Activated naive CD8-positive, alpha-beta T cell treated with anti-CD3 and anti-CD28 coated beads, Interleukin-2, amount 50 U/mL, for 24 hours (primary cell): Measurements from ENCODE around the gene ZDHHC12.

Experiments used
- ATAC-seq: fragments of 150-1000 bp; cut with Tn5 transposase; one replicate; pipeline ENCODE4 v1.10.0; 2021
- DNase-seq: peaks from one replicate; pipeline ENCODE4 v3.0.0; 2021
- H3K27ac Mint-ChIP-seq: one replicate; pipeline ENCODE4 v1.8.0; 2021; ENCODE audit warnings: mild to moderate bottlenecking, mixed read lengths
- H3K27me3 Mint-ChIP-seq: one replicate; pipeline ENCODE4 v1.8.0; 2021; ENCODE audit warnings: mixed read lengths
- H3K36me3 Mint-ChIP-seq: one replicate; pipeline ENCODE4 v1.8.0; 2021; ENCODE audit warnings: low read depth, mixed read lengths
- H3K4me1 Mint-ChIP-seq: one replicate; pipeline ENCODE4 v1.8.0; 2021; ENCODE audit warnings: mixed read lengths
- H3K4me3 Mint-ChIP-seq: one replicate; pipeline ENCODE4 v1.8.0; 2021; ENCODE audit warnings: mild to moderate bottlenecking, moderate library complexity, mixed read lengths
- H3K9me3 Mint-ChIP-seq: one replicate; pipeline ENCODE4 v1.8.0; 2021; ENCODE audit warnings: mixed read lengths

The ZDHHC12 gene

DNA sequence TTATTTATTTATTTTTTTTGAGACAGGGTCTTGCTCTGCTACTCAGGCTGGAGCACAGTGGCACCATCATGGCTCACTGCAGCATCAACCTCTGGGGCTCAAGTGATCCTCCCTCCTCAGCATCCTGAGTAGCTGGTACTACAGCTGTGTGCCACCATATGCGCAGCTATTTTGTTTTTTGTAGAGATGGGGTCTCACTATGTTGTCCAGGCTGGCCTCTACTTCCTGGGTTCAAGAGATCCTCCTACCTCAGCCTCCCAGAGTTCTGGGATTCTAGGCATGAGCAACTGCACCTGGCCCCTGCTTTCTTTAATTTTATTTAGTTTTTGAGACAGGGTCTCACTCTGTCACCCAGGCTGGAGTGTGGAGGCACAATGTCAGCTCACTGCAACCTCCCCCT is 19.5 kb upstream of the ZDHHC12 start:
- no peaks in the 10 kb centered on the region for H3K36me3 Mint-ChIP-seq
- H3K27me3 Mint-ChIP-seq: no peaks in the 10 kb centered on the region
- H3K4me3 Mint-ChIP-seq: no peak overlapping the region

DNA sequence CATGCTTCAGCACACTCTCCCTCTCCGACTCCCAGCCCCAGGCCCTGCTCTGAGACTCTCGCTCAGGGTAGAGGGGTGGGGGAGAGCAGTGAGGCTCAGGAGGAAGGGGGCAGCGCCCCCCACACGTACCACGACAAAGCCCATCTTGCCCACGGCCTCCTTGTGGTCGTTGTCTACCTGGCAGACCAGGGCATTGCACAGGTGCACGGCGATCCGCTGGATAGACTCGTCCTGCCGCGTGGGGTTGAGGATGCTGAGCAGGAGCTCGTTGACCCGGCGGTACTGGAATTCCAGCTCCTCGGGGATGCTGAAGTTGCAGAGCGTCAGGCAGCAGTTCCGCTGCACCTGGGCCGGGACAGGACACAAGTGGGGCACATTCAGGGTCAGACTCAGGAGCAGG is 18.5 kb upstream of the ZDHHC12 start:
- no peak overlapping the region for H3K27ac Mint-ChIP-seq
- H3K27me3 Mint-ChIP-seq: no peaks in the 10 kb centered on the region
- no peak for ATAC-seq
- no peaks in the 10 kb centered on the region for H3K9me3 Mint-ChIP-seq
- DNase-seq: no peak
- peaks cover under 1% of the 10 kb centered on the region for H3K36me3 Mint-ChIP-seq
- H3K4me3 Mint-ChIP-seq: no peak overlapping the region
- no peaks in the 10 kb centered on the region for H3K4me1 Mint-ChIP-seq

More for the DNA sequence above, 19.5 kb upstream of the ZDHHC12 start:
- ATAC-seq (no peak), DNase-seq (no peak)
- H3K27ac Mint-ChIP-seq: no peak overlapping the region
- H3K4me1 Mint-ChIP-seq: no peaks in the 10 kb centered on the region
- H3K9me3 Mint-ChIP-seq: no peaks in the 10 kb centered on the region

DNA sequence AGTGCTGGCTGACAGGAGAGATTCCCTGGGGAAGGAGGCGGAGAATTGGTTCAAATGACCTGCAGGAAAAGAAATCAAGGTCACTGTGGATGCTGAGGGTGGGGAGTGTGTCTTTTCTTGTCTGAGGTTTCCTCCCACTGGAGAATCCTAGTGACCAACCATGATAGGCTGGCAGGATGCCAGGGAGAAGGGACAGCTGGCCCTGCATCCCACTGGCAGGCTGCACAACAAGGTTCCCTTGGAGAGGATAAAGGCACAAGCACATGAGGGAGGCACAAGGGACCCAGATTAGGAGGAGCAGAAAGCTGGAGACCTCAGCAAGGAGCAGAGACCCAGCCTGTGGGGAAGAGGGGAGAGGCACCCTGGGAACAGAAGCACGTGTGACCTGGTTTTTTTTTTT is 11.4 kb upstream of the ZDHHC12 start:
- H3K27ac Mint-ChIP-seq: no peak overlapping the region

DNA sequence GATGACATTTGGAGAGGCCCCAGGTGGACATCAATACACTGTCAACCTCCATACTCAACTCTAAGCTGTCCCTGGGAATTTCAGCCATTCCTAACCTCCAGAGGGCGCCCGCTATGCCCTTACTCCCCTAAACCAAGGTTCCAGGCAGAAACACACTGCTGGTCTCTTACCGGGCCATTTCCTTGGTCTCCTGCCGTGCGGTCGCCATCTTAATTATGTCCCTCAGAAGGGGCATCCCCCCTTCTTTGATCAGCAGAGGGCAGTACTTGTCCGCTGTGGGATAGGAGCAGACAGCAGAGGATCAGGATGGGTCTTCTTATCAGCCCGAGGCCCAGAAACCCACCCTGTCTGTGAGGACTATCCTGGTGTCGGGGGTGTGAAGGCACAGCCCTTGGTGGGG is 9.3 kb upstream of the ZDHHC12 start:
- H3K27ac Mint-ChIP-seq: peak overlapping the region; percentile 44
- peak; percentile 23 for DNase-seq
- ATAC-seq: peak; percentile 31
- no peaks in the 10 kb centered on the region for H3K27me3 Mint-ChIP-seq
- no peaks in the 10 kb centered on the region for H3K9me3 Mint-ChIP-seq
- H3K4me1 Mint-ChIP-seq: peaks cover 5% of the 10 kb centered on the region
- H3K4me3 Mint-ChIP-seq: no peak overlapping the region
- H3K36me3 Mint-ChIP-seq: peaks cover 6% of the 10 kb centered on the region

More for the DNA sequence above, 11.4 kb upstream of the ZDHHC12 start:
- ATAC-seq (no peak), DNase-seq (no peak)
- Mint-ChIP-seq H3K9me3 (no peaks in the 10 kb centered on the region), H3K4me3 (no peak overlapping the region), H3K36me3 (peaks cover 6% of the 10 kb centered on the region), H3K4me1 (peaks cover 5% of the 10 kb centered on the region), H3K27me3 (no peaks in the 10 kb centered on the region)

DNA sequence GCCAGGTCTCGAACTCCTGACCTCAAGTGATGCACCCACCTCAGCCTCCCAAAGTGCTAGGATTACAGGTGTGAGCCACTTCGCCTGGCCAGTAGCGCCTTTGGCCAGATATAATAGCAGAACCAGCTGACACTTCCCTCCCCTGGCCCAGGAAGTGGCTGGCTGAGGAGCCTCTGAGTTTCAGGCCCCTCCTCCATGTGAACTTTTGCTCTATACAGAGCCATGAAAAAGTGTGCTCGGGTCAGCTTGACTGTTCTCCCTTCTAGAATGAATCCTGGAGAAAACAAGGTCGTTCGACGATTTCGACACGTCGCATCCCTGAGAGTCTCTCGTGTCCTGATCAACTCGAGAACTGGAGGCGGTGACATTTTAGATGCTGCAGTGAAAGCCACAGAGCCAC is 8.6 kb upstream of the ZDHHC12 start:
- peak overlapping the region; percentile 46 for H3K27ac Mint-ChIP-seq
- H3K27me3 Mint-ChIP-seq: no peaks in the 10 kb centered on the region
- H3K4me3 Mint-ChIP-seq: no peak overlapping the region
- no peaks in the 10 kb centered on the region for H3K9me3 Mint-ChIP-seq
- peaks cover 6% of the 10 kb centered on the region for H3K36me3 Mint-ChIP-seq
- DNase-seq (no peak), ATAC-seq (no peak)
- peaks cover 10% of the 10 kb centered on the region for H3K4me1 Mint-ChIP-seq

DNA sequence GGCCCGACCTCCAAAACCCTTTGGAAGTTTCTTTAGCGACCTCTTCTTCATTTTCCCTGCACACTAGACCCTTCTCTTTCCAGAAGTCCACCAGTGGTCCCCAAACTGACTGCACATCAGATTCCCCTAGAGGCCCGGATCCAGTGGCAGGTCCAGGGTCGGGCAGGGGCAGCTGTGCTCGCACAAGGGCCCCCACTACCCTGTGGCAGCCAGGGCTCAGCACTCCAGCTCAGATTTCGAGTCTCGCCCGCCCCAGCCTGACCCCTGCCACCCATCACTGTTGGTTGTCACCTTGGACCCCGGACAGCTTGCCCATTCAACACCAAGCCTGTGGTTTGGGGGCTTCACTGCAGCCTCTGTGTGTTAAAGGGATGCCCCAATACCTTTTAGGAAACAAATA is 7.8 kb upstream of the ZDHHC12 start:
- Mint-ChIP-seq H3K36me3 (peaks cover 2% of the 10 kb centered on the region), H3K27ac (no peak overlapping the region), H3K27me3 (no peaks in the 10 kb centered on the region), H3K9me3 (no peaks in the 10 kb centered on the region), H3K4me3 (no peak overlapping the region), H3K4me1 (peaks cover 18% of the 10 kb centered on the region)
- DNase-seq (no peak), ATAC-seq (no peak)

DNA sequence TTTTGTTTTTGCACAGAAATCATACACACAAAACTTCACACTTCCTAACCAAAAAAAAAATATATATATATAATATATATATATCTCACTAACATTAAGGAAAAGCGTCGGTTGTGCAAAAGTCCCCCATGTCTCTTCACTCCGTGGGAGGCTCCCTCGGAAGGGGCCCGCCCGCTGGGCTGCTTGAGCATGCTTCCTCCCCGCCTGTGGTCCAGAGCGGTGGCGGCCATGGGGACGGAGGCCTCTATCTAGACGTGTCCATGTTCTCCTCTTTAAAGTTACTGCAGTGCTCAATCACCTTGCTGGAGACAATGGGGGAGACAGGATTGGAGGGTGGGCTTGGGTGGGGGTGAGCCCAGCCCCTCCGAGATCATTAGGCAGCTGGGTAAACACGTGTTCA is 7.2 kb upstream of the ZDHHC12 start:
- Mint-ChIP-seq H3K4me3 (no peak overlapping the region), H3K27ac (no peak overlapping the region), H3K27me3 (no peaks in the 10 kb centered on the region), H3K4me1 (peaks cover 20% of the 10 kb centered on the region), H3K36me3 (peaks cover 2% of the 10 kb centered on the region), H3K9me3 (no peaks in the 10 kb centered on the region)
- no peak for DNase-seq
- no peak for ATAC-seq

DNA sequence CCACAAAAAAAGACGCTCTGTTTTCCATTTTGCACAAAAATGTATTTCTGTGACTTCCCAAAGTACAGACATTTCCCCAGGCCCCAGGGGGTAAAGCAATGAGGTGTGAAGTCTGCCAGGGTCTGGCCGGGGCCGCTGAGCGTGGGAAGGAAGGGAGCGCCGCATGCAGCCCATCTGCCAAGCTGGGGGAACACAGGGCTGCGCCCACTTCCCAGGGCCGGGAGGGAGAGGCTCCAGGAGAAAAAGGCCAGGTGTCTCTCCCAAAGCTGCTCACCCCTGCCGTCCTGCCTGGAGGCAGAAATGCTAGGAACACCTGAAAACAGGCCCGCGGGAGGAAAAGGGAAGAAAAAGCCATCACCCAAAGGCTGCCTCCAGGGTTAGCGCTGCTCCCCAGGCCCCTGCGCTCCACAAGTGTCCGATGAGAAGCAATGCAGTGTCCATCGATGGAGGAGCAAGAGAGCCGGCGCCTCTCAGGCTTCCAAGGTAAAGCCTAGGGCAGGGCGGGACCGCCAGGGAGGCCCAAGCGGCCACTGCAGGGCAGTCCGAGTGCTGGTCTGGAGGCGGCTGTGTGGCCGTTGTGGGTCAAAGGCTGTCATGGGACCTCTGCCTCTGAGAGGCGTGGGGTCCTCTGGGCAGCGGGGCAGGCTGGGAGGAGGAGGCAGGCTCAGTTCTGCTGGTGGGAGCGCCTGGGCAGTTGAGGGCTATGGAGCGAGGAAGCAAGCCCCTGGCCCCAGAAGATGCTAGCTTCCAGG is 6.0 kb upstream of the ZDHHC12 start:
- H3K4me1 Mint-ChIP-seq: peaks cover 29% of the 10 kb centered on the region
- H3K27ac Mint-ChIP-seq: no peak overlapping the region
- DNase-seq: no peak
- no peaks in the 10 kb centered on the region for H3K9me3 Mint-ChIP-seq
- no peak overlapping the region for H3K4me3 Mint-ChIP-seq
- H3K36me3 Mint-ChIP-seq: no peaks in the 10 kb centered on the region
- no peaks in the 10 kb centered on the region for H3K27me3 Mint-ChIP-seq
- no peak for ATAC-seq

DNA sequence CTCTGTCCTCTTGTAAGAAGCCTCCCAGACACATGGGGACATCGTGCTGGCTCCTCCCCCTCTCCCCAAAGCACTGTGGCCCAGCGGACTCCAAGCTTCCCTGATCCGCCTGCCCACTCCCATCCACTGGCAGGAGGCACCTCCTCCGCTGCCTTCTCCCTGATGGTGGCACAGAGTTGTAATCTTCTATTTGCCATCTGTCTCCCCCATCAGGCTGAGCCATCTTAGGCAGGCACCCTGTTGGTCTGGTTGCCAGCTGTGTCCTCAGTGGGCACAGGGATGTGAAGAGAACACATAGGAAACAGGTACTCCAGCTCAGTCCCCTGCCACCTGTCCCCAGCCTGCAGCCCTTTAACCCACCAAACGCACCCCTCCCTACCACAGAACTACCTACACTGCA is 5.4 kb upstream of the ZDHHC12 start:
- Mint-ChIP-seq H3K27me3 (no peaks in the 10 kb centered on the region), H3K9me3 (no peaks in the 10 kb centered on the region), H3K36me3 (no peaks in the 10 kb centered on the region), H3K4me1 (peaks cover 36% of the 10 kb centered on the region), H3K4me3 (no peak overlapping the region), H3K27ac (no peak overlapping the region)
- ATAC-seq (no peak), DNase-seq (no peak)

DNA sequence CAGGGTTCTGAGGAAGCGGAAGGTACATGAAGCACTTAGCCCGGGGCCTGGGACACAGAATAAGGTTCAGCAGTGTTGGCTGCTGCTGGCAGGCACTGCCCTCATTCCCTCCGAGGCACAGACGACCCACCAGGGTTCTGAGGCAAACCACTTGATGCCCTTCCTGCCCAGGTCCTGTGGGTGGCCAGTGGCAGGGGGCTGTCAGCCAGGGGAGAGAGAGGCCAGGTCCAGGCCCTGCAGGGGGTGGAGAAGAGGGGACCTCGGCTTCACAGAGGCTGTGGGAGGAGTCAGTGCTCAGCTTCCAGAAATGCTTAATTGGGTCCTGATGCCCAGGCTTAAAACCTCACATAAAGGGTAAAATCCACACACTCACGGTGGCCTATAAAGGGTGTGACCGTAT is 4.4 kb upstream of the ZDHHC12 start:
- no peak overlapping the region for H3K27ac Mint-ChIP-seq
- DNase-seq: no peak
- H3K4me3 Mint-ChIP-seq: no peak overlapping the region
- peaks cover 38% of the 10 kb centered on the region for H3K4me1 Mint-ChIP-seq
- no peaks in the 10 kb centered on the region for H3K27me3 Mint-ChIP-seq
- H3K36me3 Mint-ChIP-seq: no peaks in the 10 kb centered on the region
- ATAC-seq: no peak
- no peaks in the 10 kb centered on the region for H3K9me3 Mint-ChIP-seq

DNA sequence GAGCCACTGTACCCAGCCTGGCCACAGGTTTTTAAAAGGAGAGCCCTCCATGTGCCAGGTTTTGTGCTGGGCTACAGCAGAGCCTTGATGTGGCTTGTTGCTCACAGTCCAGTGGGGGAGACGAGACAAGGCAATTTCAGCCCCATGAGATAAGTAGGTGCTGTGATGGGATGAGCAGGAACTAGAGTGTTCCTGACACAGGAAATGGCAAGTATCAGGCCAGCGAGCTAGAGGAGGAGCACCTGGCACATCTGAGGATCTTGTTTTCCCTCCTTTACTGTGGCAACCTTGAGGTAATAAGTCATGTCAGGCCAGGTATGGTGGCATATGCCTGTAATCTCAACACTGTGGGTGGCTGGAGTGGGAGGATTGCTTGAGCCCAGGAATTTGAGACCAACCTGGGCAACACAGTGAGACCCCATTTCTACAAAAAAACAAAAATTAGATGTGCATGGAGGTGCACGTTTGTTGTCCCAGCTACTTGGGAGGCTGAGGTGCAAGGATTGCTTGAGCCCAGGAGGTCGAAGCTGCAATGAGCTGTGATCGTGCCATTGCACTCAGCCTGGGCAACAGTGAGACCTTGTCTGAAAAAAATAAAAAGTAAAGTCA is 3.8 kb upstream of the ZDHHC12 start:
- H3K27ac Mint-ChIP-seq: no peak overlapping the region
- H3K4me1 Mint-ChIP-seq: peaks cover 39% of the 10 kb centered on the region
- no peak for ATAC-seq
- H3K9me3 Mint-ChIP-seq: no peaks in the 10 kb centered on the region
- DNase-seq: no peak
- H3K27me3 Mint-ChIP-seq: no peaks in the 10 kb centered on the region
- no peaks in the 10 kb centered on the region for H3K36me3 Mint-ChIP-seq
- H3K4me3 Mint-ChIP-seq: no peak overlapping the region

DNA sequence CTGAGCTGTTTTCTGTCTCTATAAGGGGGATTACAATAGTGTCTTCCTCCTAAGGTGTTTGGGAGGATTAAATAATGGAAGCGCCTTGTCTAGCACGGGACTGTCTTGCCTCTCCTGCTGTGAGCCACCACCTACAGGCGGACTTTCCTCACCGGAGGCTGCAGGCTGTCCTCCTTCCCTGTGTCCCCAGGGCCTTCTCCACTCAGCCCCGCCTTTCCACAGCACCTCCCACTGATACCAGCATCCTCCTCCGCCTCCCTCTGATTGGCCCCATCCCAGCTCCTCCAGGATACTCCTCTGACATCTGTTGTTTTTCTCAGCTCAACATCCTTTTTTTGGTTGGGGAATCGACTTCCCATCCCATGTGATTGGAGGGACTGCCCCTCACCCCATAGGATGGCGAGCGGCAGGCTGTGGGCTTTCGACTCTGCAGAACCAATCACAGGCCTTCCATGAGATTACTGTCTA is 851 bp upstream of the ZDHHC12 start:
- H3K27me3 Mint-ChIP-seq: no peaks in the 10 kb centered on the region
- H3K36me3 Mint-ChIP-seq: no peaks in the 10 kb centered on the region

DNA sequence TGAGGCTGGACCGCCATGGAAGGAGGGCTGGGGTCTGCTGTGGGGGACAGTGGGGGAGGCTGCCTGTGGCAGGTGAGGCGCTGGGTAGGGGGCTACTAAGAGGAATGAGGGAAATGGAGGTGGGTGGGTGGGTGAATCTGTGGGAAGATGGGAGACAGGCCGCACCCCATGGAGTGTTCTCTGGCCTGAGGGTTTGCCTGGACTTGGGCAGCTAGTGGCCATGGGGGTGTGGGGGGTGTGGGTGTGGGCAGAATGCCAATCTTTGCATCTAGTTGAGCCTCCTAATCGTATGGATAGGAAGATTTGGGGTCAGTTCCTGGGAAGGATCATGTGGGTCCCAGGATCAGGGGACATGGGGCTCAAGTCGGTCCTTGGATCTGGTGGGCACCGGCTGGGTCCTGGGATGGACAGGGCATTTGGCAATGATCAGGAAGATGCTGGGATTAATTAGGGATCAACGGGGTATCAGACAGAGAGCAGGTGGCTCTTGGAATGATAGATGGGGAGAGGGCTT is 518 bp downstream of the ZDHHC12 start:
- no peak for DNase-seq
- Mint-ChIP-seq H3K36me3 (no peaks in the 10 kb centered on the region), H3K27me3 (no peaks in the 10 kb centered on the region), H3K4me1 (peaks cover 44% of the 10 kb centered on the region), H3K4me3 (peak overlapping the region; percentile 90), H3K9me3 (no peaks in the 10 kb centered on the region), H3K27ac (peak overlapping the region; percentile 88)
- ATAC-seq: no peak

More for the DNA sequence above, 851 bp upstream of the ZDHHC12 start:
- DNase-seq (peak; percentile 55), ATAC-seq (peak; percentile 17)
- H3K9me3 Mint-ChIP-seq: no peaks in the 10 kb centered on the region
- H3K27ac Mint-ChIP-seq: peak overlapping the region; percentile 90
- H3K4me1 Mint-ChIP-seq: peaks cover 44% of the 10 kb centered on the region
- peak overlapping the region; percentile 90 for H3K4me3 Mint-ChIP-seq

DNA sequence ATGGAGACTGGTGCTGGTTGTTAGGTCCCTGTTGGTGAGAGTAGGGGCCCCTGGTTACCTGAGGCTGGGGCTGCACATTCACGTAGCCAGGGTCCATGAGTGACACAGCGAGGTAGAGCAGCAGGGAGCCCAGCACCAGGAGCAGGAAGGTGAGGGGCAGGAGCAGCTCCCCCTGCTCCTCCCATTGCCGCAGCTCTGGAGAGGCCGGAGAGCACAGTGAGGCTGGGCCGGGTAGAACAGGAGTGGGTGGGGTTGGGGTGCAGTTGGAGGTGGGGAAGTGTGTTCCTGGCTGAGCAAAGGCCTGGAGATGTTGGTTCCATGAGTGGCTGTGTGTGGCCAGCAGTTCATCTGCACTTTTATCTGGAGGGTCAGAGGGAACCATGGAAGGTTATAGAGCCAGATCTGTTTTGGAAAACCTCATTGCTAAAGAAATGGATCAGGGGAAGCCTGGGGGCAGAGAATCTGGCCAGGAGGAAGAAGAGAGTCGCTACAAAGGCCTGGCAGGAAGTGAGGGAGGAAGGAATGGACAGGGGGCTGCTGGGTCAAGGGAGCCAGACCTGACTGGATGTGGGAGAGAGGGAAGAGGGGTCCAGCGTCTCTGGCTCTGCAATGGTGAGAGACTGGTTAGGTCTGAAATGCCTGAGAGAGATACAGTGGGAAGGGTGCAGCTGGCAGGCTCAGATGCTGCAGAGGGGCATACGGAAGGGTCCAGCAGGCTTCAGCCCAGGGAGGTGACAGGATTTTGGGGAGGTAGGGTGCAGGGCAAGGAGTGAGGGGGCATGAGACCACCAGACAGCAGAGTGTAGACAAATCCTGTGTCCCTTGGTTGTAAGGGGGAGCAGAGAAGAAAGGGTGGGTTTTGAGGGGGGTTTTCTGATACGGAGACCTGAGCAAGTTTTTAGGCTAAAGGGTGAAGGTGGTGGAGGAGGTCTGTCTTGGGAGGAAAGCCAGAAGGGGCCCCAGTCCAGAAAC is 1.3 kb downstream of the ZDHHC12 start:
- DNase-seq (no peak), ATAC-seq (no peak)
- H3K9me3 Mint-ChIP-seq: no peaks in the 10 kb centered on the region
- no peaks in the 10 kb centered on the region for H3K27me3 Mint-ChIP-seq
- no peaks in the 10 kb centered on the region for H3K36me3 Mint-ChIP-seq
- peak overlapping the region; percentile 90 for H3K4me3 Mint-ChIP-seq
- peak overlapping the region; percentile 88 for H3K27ac Mint-ChIP-seq
- peaks cover 40% of the 10 kb centered on the region for H3K4me1 Mint-ChIP-seq
